OCI-M2 (cell line): ENCODE measurements around the gene POT1.
A peak's percentile ranks its signal among the peaks of the same experiment; 100 is the strongest.
"Not testable (repeated sequence)": the region's sequence is repeated elsewhere in the genome, so short reads cannot be mapped to it uniquely, and the experiment has no call there.

ENCODE experiments used
- DNase-seq: peaks from one replicate; lab custom pipeline; 2025; ENCODE audit not compliant: unreplicated experiment; lab: John Stamatoyannopoulos, UW

POT1 gene

DNA sequence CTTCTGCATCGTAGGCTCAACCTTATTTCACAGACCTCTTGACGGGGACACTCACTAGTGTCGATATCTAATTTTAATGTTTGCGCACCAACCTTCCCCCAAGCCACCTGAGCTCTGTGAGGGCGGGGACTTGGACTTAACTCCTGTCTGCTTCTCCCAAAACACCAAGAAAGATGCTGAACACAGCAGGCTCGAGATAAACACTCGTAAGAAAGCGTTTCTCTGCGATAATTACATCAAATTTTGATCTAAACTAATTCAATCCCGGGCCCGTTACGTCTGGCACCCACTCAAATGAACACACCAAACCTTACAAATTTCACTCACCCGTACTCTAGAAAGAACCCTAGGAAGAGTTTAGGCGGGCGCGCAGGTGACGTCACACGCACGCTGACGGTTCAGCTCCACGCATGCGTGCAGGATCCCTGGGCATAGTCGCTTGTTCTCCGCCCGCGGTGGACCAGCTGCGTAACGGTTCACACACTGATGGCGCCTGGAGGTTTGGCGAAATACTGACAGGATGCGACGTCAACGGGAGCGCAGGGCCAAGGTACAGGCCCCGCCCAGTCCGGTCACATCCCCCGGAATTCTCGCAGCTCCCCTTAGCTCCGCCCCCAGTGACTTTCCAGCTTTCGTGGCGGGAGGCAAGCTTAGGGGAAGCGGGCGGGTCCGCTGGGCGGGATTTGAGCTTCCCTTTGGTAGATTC is at the start of gene POT1:
Gene POT1, minus strand, starts transcription at position 359 of the 706 bp plus-strand sequence. CDS start 32,652 bp downstream, outside the sequence.
- DNase-seq, result peak; percentile 98

- not testable (repeated sequence) for DNase-seq
These were observed 45.5 kb upstream of the POT1 start for GRCh38 chr7:124975131-124975530.

- no peak for DNase-seq
These were observed 35.9 kb upstream of the POT1 start for GRCh38 chr7:124965553-124965952.

- no peak for DNase-seq
These were observed 30.1 kb upstream of the POT1 start for GRCh38 chr7:124959676-124960075.

DNA sequence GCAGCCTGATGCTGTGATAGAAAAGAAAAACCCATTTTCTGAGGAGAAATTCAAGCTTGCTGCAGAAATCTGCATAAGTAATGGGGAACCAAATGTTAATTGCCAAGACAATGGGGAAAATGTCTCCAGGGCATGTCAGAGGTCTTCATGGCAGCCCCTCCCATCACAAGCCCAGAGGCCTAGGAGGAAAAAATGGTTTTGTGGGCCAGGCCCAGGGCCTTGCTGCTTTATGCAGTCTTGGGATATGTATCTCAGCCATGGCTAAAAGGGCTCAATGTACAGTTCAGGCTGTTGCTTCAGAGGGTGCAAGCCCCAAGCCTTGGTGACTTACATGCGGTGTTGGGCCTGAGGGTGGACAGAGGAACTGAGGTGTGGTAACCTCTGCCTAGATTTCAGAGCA is 28.3 kb upstream of the POT1 start:
- DNase-seq, result not testable (repeated sequence)

- no peak for DNase-seq
These were observed 26.5 kb upstream of the POT1 start for GRCh38 chr7:124956160-124956559.

DNA sequence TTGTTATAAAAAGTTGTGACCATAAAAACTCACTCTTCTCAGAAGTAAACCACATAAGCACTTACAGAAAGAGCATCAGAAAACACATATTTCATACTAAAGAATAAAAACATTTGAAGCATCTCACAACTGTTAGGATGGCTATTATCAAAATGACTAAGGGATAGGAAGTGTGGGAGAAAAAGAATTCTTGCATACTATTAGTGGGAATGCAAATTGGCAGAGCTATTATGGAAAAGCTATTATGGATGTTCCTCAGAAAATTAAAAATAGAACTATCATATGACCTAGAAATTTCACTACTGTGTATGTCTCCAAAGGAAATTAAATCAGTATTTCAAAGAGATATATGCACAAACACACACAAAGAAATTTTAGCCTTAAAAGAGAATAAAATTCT is 25.2 kb upstream of the POT1 start:
- DNase-seq, result no peak

GRCh38 chr7:124945680-124946079 is 16.1 kb upstream of the POT1 start:
- no peak for DNase-seq

GRCh38 chr7:124943472-124943871 is 13.8 kb upstream of the POT1 start:
- DNase-seq, result no peak

DNA sequence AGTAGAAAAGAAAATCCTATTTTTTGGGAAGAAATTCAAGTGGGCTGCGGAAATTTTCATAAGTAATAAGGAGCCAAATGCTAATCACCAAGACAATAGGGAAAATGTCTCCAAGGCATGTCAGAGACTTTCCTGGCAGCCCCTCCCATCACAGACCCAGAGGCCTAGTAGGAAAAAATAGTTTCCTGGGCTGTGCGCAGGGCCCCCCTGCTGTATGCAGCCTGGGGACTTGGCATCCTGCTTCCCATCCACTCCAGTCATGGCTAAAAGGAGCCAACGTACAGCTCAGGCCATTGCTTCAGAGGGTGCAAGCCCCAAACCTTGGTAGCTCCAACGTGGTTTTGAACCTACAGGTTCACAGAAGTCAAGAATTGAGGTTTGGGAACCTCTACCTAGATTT is 12.8 kb upstream of the POT1 start:
- no peak for DNase-seq

- no peak for DNase-seq
These were observed 10.7 kb upstream of the POT1 start for GRCh38 chr7:124940306-124940705.

- no peak for DNase-seq
These were observed 8.5 kb upstream of the POT1 start for GRCh38 chr7:124938128-124938527.

- no peak for DNase-seq
These were observed 7.5 kb upstream of the POT1 start for GRCh38 chr7:124937076-124937475.

DNA sequence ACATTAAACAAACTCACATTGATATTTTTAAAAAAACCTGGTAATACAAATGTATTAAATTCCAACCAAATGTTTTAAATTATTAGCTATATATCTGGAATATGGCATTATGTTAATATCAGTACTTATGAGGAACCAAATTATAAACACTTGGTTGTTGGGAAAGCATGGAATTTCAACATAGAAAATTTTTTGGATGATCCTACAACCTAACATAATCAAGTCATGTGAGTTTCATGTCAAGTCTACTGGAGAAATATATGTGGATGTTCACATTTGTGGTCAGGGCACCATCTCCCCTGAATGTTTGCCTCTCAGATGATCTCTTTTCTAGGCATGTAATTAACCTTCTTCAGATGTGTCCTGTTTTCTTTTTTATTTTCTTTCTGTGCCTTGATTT is 5.2 kb upstream of the POT1 start:
- DNase-seq, result no peak

GRCh38 chr7:124930655-124931597 is 1.3 kb upstream of the POT1 start:
- DNase-seq, result no peak

DNA sequence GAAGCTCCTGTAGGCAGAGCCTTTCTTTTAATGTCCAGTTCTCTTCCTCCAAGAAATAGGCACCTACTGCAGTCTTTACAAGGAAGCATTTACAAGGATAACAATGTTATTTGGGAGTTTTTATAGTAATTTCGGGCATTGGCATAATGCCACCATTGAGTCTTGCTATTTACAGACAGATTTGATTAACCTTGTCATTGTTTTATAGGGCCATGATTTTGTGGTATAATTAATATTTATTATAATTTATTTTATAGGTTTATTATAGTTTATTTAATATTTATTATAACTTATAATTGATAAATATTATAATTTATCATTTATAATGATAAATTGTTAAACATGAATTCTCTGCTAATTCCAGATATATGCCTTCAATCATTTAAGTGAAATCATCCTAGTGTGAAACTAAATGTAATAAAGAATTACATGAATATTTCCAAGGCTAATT is 573 bp upstream of the POT1 start:
- DNase-seq, result no peak

GRCh38 chr7:124924906-124925305 is 4.7 kb downstream of the POT1 start:
- DNase-seq, result no peak

DNA sequence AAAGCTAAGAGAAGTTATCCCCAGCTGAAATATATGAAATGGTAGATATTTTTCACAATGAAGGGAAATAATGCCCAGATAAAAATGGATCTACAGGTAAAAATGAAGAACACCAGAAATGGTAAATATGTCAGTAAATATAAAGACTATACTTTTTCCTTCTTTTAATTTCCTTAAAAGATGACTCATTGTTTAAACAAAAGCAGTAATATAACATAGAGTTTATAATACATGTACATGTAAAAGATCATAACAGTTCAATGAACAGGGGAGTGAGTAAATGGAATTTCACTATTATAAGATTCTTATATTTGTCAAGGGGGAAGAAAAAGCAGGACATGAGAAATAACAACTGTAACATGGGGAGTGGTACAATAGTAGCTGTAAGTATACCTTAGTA is 7.4 kb downstream of the POT1 start:
- no peak for DNase-seq

GRCh38 chr7:124919841-124920240 is 9.8 kb downstream of the POT1 start:
- DNase-seq, result no peak

- DNase-seq, result no peak
These were observed 11.0 kb downstream of the POT1 start for GRCh38 chr7:124918662-124919061.

GRCh38 chr7:124915242-124915641 is 14.4 kb downstream of the POT1 start:
- no peak for DNase-seq

GRCh38 chr7:124914298-124914697 is 15.3 kb downstream of the POT1 start:
- no peak for DNase-seq
